GM15510 (cell line): ENCODE measurements around the gene CAMK2B.

Experiments used
- POLR2A ChIP-seq: IDR thresholded peaks from 3 replicates; pipeline ENCODE4 v1.6.1; 2011; ENCODE audit warnings: borderline replicate concordance; ENCODE audit not compliant: insufficient read length; ENCODE audit errors: extremely low read depth

CAMK2B gene

DNA sequence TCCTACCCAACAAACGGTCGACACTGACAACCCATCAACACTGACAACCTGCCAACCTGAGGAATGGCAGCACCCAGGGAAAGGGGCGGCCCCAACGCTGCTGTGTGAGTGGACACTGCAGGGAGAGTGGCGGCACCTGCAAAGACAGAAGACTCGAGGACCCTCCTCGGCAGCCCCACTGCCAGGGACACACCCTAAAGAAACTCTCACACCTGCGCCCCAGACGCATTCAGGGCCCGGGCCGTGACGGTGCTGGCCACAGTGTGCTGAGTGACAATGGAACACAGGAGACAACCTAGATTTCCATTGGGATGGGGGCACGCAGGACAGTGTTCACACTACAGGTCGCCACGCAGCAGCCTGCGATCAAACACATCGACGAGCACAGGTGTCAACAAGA is 3.6 kb downstream of the CAMK2B start:
- no peak for TF ChIP-seq POLR2A

DNA sequence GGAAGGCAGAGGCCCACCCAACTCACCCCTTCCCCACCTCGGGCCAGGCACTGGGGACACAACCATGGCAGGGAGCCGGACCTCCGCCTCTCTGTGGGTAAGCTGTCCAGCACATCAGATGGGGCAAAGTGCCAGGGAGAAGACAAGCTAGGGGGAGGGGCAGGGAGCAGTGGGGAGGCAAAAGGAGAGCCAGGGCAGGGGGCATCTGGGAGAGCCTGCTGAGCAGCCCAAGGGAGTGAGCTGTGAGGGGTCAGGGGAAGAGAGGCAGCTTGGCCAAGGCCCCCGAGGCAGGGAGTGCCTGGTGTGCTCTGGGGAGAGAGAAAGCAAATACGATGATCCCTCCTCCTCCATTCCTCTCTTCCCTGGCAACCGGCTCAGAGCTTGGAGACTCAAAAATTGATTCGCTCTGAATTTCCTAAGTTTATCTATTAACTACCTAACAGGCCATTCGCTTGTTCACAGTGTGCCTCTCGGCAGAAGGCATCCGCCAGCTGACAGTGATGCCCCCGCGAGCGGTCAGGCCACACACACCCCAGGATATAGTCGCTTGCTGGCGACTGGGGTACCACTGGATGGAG is 4.5 kb downstream of the CAMK2B start:
- no peak for TF ChIP-seq POLR2A

DNA sequence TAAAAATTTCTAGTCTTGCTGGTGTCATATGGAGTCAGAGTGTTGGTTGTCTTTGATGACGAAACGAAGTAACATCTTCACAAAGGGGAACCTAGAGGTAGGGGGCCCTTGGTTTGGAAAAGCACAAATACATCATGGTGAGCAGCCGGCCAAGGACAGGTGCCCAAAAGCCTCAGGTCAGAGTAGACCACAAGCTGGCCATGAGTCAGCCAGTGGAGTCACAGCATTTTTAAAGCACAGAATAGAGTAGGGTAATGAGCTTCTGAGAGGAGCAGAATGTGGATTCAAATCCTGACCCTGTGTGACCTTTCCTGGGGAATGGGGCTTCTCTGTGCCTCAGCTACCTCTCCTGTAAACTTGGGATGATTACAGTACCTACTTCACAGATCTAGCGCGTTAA is 5.3 kb downstream of the CAMK2B start:
- TF ChIP-seq POLR2A: no peak

DNA sequence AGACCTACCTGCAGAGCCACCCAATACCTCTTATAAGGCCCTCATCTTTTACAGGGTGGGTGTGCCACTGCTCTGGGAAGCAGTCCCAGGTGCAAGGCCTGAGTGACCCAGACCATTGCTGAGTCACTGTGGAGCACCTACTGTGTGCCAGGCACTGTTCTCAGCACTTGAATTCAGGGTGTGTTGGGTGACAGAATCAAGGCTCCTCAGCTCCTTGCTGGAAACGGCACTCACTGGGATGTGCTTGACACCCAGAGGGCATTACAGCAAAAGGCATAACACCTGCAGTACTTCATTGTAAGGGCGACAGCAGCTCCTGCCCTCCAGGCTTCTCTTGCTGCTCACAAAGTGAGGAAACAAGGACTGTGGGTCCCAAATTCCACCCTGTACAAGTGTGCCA is 7.1 kb downstream of the CAMK2B start:
- TF ChIP-seq POLR2A: no peak

DNA sequence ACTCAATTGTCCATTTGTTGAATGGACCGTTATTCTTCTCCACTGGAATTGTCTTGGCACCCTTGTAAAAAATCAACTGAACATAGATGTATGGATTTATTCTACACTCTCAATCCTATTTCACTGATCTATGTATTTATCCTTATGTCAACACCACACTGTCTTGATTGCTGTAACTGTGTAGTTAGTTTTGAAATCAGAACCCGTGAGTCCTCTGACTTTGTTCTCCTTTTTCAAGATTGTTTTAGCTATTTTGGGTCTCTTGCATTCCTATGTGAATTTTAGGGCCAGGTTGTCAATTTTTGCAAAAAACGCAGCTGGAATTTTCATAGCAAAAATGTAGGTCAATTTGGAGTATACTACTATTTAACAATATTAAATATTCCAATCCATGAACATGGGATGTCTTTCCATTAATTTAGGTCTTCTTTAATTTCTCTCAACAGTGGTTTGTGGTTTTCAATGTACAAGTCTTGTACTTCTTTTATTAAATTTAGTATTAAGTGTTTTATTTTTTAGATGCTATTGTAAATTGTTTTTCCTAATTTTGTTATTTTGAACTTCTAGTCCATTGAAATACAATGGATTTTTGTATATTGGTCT is 10.0 kb downstream of the CAMK2B start:
- TF ChIP-seq POLR2A: no peak

DNA sequence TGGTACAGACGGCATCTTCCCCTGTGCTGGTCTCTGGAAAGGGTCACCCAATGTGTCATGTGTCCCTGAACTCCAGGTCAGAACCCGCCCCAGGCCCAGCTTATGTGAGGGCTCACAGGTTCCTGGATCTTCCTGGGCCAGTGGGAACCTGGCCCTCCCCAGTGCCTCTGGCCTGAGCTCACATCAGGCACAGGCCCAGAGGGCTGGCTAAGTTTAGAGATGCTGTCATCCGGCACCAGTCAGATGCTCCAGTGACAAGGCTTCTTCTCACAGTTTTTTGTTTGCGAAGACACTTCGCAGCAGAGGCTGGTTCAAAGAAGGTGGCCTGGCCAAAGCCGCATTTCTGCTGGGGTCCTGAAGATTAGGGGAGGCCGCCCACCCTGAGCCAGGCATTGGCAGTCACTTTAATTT is 11.8 kb downstream of the CAMK2B start:
- no peak for TF ChIP-seq POLR2A

DNA sequence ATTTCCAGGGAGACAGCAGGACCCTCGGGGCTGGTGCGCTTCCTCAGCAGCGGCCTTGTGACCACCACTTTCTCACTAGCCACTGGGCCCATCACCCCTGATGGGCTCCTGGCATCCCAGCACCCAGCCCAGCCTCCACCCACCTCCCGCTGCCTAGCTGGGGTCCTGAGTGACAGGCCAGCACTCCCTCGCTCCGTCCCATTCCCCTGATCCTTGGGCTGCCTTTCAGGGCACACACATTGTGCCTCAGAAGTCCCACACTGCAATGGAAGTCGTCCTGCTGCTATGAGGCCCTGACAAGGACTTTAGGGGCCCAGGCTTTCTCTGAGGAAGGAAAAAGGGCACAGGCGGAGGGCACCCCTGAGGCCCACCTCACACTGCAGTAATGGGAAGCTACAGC is 12.4 kb downstream of the CAMK2B start:
- no peak for TF ChIP-seq POLR2A

DNA sequence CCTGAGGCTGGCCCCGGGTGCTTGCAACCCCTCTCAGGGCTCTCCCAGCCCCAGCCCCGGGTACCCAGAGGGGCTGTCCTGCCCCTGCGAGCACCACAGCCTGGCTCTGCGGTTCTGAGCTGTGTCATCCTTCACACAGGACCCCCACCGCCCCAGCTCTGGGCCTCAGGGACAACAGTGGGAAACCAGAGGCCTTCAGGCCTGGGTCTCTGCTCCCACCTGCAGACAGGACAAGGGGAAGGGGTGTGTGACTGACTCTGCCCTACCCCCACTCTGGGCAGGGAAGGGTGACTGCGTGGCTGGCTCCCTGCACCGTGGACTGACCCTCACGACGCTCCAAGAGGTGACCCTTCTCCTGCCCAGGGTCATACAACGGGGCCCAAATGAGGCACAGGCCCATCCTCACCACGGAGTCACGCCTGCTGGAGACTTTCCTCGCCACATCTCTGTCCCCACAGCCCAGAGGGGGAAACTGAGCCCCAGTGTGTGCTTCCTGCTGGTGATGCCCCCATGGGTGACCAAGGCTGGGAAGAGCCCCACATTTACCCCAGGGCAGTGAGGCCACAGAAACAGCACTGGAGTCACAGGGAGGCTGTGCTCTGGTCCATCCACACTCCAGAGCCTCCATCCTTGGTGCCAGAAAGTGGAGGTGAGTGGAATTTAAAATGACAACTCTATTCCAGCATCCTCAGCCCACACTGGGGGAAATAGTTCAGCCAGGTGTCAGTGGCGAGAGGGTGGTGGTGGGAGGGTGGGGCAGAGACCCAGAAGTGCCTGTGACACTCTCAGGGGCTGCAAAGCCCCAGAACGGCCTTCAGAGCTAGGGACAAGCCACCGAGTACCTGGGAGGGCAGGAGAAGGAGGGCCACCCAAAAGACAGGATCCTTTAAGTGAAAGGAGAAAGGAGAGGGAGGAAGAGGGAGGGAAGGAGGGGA is 13.6 kb downstream of the CAMK2B start:
- TF ChIP-seq POLR2A: no peak

DNA sequence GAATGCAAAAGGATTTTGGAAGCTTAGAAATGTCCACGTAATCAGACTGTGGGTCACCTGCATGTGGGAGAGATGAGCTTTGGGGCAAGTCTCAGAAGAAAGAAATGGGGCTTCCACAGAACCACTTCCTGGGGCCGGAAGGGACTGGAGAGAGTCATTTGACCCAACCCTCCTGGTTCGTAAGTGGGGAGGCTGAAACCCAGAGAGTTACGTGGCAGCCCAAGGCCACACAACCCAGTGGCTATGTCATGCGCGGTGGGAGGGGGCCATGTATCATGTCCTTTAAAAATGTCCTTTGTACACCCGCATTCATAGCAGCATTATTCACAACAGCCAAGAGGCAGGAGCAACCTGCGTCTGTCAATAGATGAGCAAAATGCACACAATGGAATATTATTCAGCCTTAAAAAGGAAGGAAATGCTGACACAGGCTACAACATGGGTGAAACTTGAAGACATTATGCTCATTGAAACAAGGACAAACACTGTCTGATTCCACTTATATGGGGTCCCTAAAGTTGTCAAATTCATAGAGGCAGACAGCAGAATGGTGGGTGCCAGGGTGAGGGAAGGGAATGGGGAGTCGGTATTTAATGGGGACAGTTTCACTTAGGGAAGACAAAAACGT is 15.1 kb downstream of the CAMK2B start:
- TF ChIP-seq POLR2A: no peak

DNA sequence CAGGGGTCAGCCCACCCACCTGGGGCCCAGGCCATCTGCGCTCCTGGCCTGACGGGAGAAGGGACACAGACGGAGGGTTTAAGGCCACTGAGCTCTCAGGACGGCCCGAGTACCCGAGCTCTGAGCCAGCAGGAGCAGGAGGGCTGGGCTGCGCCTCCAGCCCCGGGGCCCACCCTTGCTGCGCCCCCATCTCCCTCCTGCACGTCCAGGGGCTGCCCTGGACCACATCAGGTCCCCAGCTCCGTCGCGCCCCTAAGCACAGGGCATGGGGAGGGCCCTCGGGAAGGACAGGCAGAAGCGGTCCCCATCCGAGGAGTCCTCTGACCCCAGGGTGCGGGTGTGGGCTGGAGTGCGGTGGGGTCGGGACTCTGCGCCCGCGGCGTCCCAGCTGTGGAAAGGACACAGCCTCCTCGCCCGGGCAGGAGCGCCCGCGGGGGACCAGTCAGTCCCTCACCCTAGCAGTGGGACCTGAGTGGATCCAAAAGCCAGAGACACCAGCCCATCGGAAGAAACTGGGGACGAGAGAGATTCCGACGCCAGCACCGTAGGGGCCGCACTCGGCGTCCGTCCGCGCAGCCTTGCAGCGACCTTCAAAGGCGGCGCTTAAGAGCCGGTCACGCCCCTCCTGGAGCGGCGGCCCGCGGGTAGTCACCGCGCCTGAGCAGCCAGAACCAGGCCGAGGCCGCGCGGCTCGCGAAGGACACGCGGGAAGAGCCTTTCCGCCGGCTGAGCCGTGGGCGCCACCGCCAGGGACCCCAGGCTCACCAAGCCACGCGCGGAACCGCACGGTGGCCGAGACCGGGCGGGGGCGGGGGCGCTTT is 15.9 kb downstream of the CAMK2B start:
- TF ChIP-seq POLR2A: no peak

DNA sequence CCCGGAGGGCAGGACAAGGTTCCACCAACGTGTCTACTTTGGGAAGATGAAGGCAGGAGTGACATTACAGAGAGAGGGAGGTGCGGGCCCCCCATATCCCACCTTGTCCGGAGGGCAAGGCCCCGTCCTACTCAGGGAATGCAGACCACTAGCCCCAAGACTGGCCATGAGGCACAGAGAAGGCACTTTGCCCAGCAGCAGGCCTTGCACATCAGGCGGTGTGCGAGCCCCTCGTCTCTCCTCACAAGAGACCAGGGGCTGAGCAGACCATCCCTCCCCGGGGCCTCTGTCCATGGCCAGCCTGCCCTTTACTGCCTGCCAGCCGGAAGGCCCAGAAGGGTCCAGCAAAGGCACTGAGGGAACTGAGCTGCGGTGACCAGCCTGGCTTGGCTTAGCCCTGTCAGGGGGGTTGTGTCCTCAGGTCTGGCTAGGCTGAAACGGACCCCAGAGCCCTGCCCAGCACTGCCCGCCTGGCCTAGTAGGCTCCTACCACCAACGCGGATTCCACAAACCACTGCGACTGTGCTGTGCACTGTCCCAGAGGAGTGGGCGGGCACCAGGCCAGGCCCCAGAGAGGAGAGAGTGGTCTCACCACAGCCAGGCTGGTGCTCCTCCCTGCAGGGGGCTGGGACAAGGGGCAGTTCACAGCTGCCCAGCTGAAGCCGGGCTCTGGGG is 16.7 kb downstream of the CAMK2B start:
- no peak for TF ChIP-seq POLR2A

DNA sequence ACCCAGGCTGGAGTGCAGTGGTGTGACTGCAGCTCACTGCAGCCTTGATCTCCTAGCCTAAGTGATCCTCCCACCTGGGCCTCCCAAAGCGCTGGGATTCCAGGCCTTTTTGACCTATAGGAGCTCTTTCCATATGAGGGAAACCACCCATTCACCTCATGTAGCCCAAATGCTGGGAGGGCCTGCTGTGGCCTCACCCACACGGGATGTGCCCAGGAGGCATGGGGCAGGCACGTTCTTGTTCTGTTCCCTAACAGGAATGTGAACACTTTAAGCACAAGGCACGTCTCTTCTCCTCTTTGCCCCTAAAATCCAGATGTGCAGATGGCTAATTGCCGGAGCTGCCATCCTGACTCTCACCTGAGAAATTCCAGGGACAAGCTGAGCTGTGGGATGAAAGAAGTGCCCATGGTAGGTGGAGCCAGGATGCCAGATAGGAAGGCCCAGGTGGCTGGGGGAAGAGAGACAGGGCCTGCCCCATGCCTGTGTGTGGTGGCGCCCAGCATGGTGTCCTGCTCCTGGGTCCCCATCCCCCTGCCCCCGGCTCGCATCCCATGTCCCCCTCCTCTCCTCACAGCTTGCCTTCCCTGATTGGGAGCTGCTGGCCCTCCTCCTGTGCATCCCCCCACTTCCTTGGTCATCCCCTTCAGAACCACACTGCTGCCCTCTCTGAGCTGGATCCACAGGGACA is 17.3 kb downstream of the CAMK2B start:
- TF ChIP-seq POLR2A: no peak

DNA sequence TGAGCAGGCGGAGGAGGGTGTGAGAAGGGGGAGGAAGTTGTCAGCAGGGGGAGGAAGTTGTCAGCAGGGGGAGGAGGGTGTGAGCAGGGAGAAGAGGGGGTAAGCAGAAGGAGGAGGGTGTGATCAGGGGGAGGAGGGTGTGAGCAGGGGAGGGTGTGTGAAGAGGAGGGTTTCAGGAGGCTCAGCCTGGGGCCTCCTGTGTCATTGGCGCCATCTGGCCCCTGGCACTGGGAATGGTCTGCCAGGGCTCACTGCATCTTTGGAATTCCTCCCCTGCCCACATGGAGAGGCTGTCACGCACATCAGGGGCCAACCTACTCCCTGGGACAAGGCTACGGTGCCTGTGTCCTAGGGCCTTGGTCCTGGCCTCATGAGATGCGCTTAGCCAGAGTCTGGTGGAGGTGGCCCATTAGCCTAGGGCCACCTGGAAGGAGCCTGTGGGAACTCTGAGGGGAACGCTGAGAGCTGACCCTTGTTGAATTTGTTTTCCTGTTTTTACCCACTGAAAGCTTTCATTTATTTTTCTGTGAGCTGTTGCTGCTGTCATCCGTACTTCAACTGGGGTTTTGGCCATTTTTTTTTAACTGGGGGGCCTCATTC is 18.0 kb downstream of the CAMK2B start:
- no peak for TF ChIP-seq POLR2A
